HepG2 (cell line): ENCODE results near the gene CNGA1. TPM values are rescaled to one million over a fixed set of nuclear protein-coding genes. Genes with fewer than 3 reads are reported as not detected.

Source experiments
- ATAC-seq: fragments of 200-7000 bp; cut with Tn5 transposase; 3 replicates; pipeline ENCODE4 v1.9.1; 2020; ENCODE audit warnings: mild to moderate bottlenecking, moderate library complexity
- BruUV-seq: library from RNA; stranded (reverse); fragments of 400-500 nt; replicated peaks from 2 replicates; lab custom pipeline; 2021; lab: Mats Ljungman, UMichigan
- CTCF ChIA-PET: fragments of 300-600 bp; formaldehyde crosslinking; extraction: SDS; loops from one replicate; lab custom pipeline; 2021; ENCODE audit warnings: low total read pairs, inconsistent platforms, low intra/inter-chr PET ratio; lab: Yijun Ruan, JAX
- POLR2A ChIA-PET: fragments of 350-600 bp; sonication (Branson Sonifier 250); formaldehyde crosslinking; loops from one replicate; lab custom pipeline; 2020; ENCODE audit warnings: antibody characterized with exemption, inconsistent platforms; lab: Yijun Ruan, JAX
- DNase-seq: peaks from one replicate; pipeline ENCODE4 v3.0.0-alpha.2; 2015; ENCODE audit warnings: low spot score
- FAIRE-seq: peaks from 3 replicates; lab custom pipeline; 2011; peaks lifted over from hg19 to GRCh38; lab: Jason Lieb, UNC
- H2AFZ ChIP-seq: one replicate; pipeline ENCODE4 v1.6.1; 2011; ENCODE audit warnings: low read length, inconsistent platforms
- H3K27ac ChIP-seq: fragments of 300-600 bp; 3 replicates; pipeline ENCODE4 v1.8.0; 2011; ENCODE audit warnings: mixed run types, mild to moderate bottlenecking, mixed read lengths, low read length, inconsistent platforms; ENCODE audit not compliant: insufficient read depth; ENCODE audit errors: extremely low read length
- H3K27me3 ChIP-seq, 2 experiments: fragments of 200-600 bp in 1 of 2; 2 replicates in 1 of 2; 3 replicates in 1 of 2; pipeline versions ENCODE4 v1.6.0 to v1.8.0; 2011; ENCODE audit warnings: low read length in 2 of 2, mild to moderate bottlenecking in 2 of 2, moderate library complexity in 2 of 2, inconsistent platforms in 1 of 2; ENCODE audit not compliant: insufficient read depth in 2 of 2, control insufficient read depth in 1 of 2
- H3K36me3 ChIP-seq, 2 experiments: fragments of 200-600 bp in 1 of 2; replicated peaks in 1 of 2; 2 replicates in 1 of 2; 3 replicates in 1 of 2; pipeline versions ENCODE4 v1.5.1 to v1.8.0; 2011; ENCODE audit warnings: low read length in 2 of 2, inconsistent platforms in 1 of 2; ENCODE audit not compliant: insufficient read depth in 2 of 2, control insufficient read depth in 1 of 2
- H3K4me1 ChIP-seq: 2 replicates; pipeline ENCODE4 v1.5.1; 2012; ENCODE audit warnings: low read length, inconsistent platforms; ENCODE audit not compliant: insufficient read depth
- H3K4me2 ChIP-seq: 2 replicates; pipeline ENCODE4 v1.6.0; 2011; ENCODE audit warnings: low read depth, low read length, inconsistent platforms
- H3K4me3 ChIP-seq, 3 experiments: fragments of 200-600 bp in 1 of 3; sonication (generic), shearing (Covaris generic) in 1 of 3; replicated peaks in 1 of 3; 2 replicates each; pipeline ENCODE4 v1.5.1; 2011 to 2016; ENCODE audit warnings: low read length in 3 of 3, inconsistent platforms in 2 of 3, low read depth in 2 of 3, mild to moderate bottlenecking in 2 of 3, control low read depth in 1 of 3, mixed read lengths in 1 of 3; ENCODE audit not compliant: insufficient read depth in 1 of 3
- H3K79me2 ChIP-seq: one replicate; pipeline ENCODE4 v1.6.1; 2011; ENCODE audit warnings: low read length, inconsistent platforms; ENCODE audit not compliant: insufficient read depth
- H3K9ac ChIP-seq: 2 replicates; pipeline ENCODE4 v1.6.0; 2011; ENCODE audit warnings: mild to moderate bottlenecking, low read depth, low read length, inconsistent platforms; ENCODE audit not compliant: insufficient read depth
- H3K9me3 ChIP-seq: 2 replicates; pipeline ENCODE4 v1.5.1; 2012; ENCODE audit warnings: mild to moderate bottlenecking, low read length
- H4K20me1 ChIP-seq: 2 replicates; pipeline ENCODE4 v1.6.0; 2011; ENCODE audit warnings: inconsistent platforms, mild to moderate bottlenecking, low read length, moderate library complexity; ENCODE audit not compliant: insufficient read depth
- CENPX ChIP-seq: sonication (generic); formaldehyde crosslinking; IDR thresholded peaks from 2 replicates; pipeline ENCODE4 v1.9.0; 2021; ENCODE audit warnings: mild to moderate bottlenecking, missing genetic modification reagents, moderate library complexity
- NFKB2 ChIP-seq: sonication (generic); formaldehyde crosslinking; IDR thresholded peaks from 2 replicates; pipeline ENCODE4 v1.4.0; 2020; ENCODE audit warnings: missing genetic modification reagents, borderline replicate concordance
- POLR2AphosphoS2 ChIP-seq: IDR thresholded peaks from 2 replicates; pipeline ENCODE4 v1.6.1; 2011; ENCODE audit warnings: low read depth, low read length, improper control_type of control experiment
- SMARCE1 ChIP-seq: fragments of 450-650 bp; IDR thresholded peaks from 2 replicates; pipeline ENCODE4 v1.6.1; 2017; ENCODE audit warnings: borderline replicate concordance
- ZBTB3 ChIP-seq: sonication (generic); formaldehyde crosslinking; IDR thresholded peaks from 2 replicates; pipeline ENCODE4 v1.4.0; 2020; ENCODE audit warnings: low read depth, mild to moderate bottlenecking, moderate library complexity, missing genetic modification reagents, borderline replicate concordance
- ZMYM4 ChIP-seq: sonication (generic); formaldehyde crosslinking; IDR thresholded peaks from 2 replicates; pipeline ENCODE4 v1.8.1; 2023; ENCODE audit warnings: mild to moderate bottlenecking, missing genetic modification reagents
- ZNF224 ChIP-seq: sonication (generic); formaldehyde crosslinking; IDR thresholded peaks from 2 replicates; pipeline ENCODE4 v1.5.0; 2020; ENCODE audit warnings: mild to moderate bottlenecking, missing genetic modification reagents
- WGBS: methylation state at CpG from one replicate; pipeline ENCODE4 v1.1.6; 2017; ENCODE audit warnings: low lambda C conversion rate; 5-methylcytosine and 5-hydroxymethylcytosine counted together
- in situ Hi-C: cut with HindIII; loops from 2 replicates; pipeline ENCODE4 v1.10.0; 2017; ENCODE audit warnings: low pct_unique_long_range_greater_than_20kb; ENCODE audit not compliant: extremely low pct_ligation_motif_present
- intact Hi-C: fragments of 100-400 bp; cut with micrococcal nuclease; formaldehyde crosslinking; loops from one replicate; pipeline ENCODE4 v1.10.0; 2022; ENCODE audit not compliant: unreplicated experiment
- polyA plus RNA-seq, 8 experiments: library from polyadenylated mRNA; depleted of rRNA in 3 of 8; stranded (reverse) in 7 of 8; unstranded in 1 of 8; fragments of >200 nt; fragmentation: Illumina TruSeq in 4 of 8; extraction: Trizol in 4 of 8; gene quantifications; 2 replicates each; pipeline versions ENCODE4 v1.2.1 to v1.2.3, GENCODE V29; 2011 to 2016; ENCODE audit warnings: low read depth in 4 of 8, missing spikeins in 1 of 8, mixed read lengths in 1 of 8; ENCODE audit not compliant: insufficient read depth in 1 of 8
- total RNA-seq, 5 experiments: library from RNA; depleted of rRNA; stranded (reverse); fragments of >200 nt; fragmentation: Illumina TruSeq; extraction: Trizol; gene quantifications; 2 replicates each; pipeline ENCODE4 v1.2.3, GENCODE V29; 2016; ENCODE audit warnings: low read depth in 1 of 5
- TF ChIP-seq, protein P1 (sequence below): sonication (generic); formaldehyde crosslinking; IDR thresholded peaks from 2 replicates; pipeline ENCODE4 v1.9.0; 2021; ENCODE audit warnings: missing genetic modification reagents, borderline replicate concordance
- TF ChIP-seq, protein P2 (sequence below): sonication (generic); formaldehyde crosslinking; IDR thresholded peaks from 2 replicates; pipeline ENCODE4 v1.8.0; 2022; ENCODE audit warnings: missing genetic modification reagents, mild to moderate bottlenecking, moderate library complexity, borderline replicate concordance
- TF ChIP-seq, protein P3 (sequence below): sonication (generic); formaldehyde crosslinking; IDR thresholded peaks from 2 replicates; pipeline ENCODE4 v1.9.0; 2021; ENCODE audit warnings: missing genetic modification reagents, mild to moderate bottlenecking, borderline replicate concordance
- TF ChIP-seq, protein P4 (sequence below), 2 experiments: sonication (generic) in 1 of 2; formaldehyde crosslinking in 1 of 2; IDR thresholded peaks; 2 replicates each; pipeline versions ENCODE4 v1.5.1 to v1.6.1; 2011 to 2020; ENCODE audit warnings: borderline replicate concordance in 1 of 2, low read depth in 1 of 2, low read length in 1 of 2, mild to moderate bottlenecking in 1 of 2, missing genetic modification reagents in 1 of 2, moderate library complexity in 1 of 2
- TF ChIP-seq, protein P5 (sequence below): sonication (generic); formaldehyde crosslinking; IDR thresholded peaks from 2 replicates; pipeline ENCODE4 v1.8.0; 2022; ENCODE audit warnings: mild to moderate bottlenecking, missing genetic modification reagents, borderline replicate concordance

The CNGA1 gene
- total and polyA plus RNA-seq, 2 of the 13 experiments (the other 11 are each of a cell fraction or from before 2014, with no cell fraction given): 0.22 to 0.40 TPM

DNA sequence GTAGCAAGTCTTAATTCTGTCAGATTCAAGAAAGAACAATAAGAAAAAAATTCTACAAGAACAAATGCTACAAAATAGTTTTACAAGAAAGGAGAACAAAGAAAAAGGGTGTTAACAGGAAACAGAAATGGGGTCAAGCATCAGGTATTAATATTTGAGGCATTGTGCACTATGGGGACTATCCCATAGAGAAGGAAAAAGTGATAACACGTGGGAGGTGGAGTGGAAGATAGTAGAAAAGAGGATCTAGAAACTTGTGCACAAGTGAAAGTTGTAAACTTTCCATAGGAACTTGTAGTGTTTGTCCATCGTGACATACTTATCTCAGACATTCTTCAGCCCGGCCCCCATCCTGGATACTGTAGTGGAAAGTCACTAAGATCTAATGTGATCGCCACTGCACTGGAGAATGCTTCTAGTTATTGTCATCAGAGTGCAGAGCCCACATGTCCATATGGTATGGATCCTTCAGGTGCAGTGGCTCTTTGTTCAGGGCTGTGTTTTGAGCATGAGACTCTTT is 86.7 kb downstream of the CNGA1 start:
- no TSS peak for BruUV-seq
- no peaks in the 10 kb centered on the region for H3K27me3 ChIP-seq
- ChIA-PET POLR2A (no interaction called here), CTCF (interaction anchor here (1.1 kb wide), 1 partner anchor 225 kb away, joined by 3 read pairs; no protein-coding TSS in a partner anchor)
- no peak overlapping the region for H3K4me2 ChIP-seq
- H4K20me1 ChIP-seq: no peaks in the 10 kb centered on the region
- H3K9ac ChIP-seq: no peak overlapping the region
- H3K36me3 ChIP-seq: no peaks in the 10 kb centered on the region
- ATAC-seq (no peak), DNase-seq (no peak), FAIRE-seq (no peak)
- 50% methylated on average over 4 of the region's 4 CpGs for WGBS
- H3K9me3 ChIP-seq: no peaks in the 10 kb centered on the region
- peaks cover 8% of the 10 kb centered on the region for H3K4me1 ChIP-seq
- H3K79me2 ChIP-seq: no peaks in the 10 kb centered on the region
- intact Hi-C loops: loop anchor here (5.0 kb wide), 2 partner anchors 88 to 367 kb away; partner anchors contain the start of genes CNGA1 and NIPAL1
- in situ Hi-C loops: loop anchor here (5.0 kb wide), 1 partner anchor 242 kb away; no protein-coding TSS in a partner anchor
- no peak overlapping the region for H3K27ac ChIP-seq
- no peak overlapping the region for H2AFZ ChIP-seq
- no peak overlapping the region for H3K4me3 ChIP-seq
- TF ChIP-seq NFKB2 (CRISPR knock-in tag): no peak
- TF ChIP-seq, protein P1, sequence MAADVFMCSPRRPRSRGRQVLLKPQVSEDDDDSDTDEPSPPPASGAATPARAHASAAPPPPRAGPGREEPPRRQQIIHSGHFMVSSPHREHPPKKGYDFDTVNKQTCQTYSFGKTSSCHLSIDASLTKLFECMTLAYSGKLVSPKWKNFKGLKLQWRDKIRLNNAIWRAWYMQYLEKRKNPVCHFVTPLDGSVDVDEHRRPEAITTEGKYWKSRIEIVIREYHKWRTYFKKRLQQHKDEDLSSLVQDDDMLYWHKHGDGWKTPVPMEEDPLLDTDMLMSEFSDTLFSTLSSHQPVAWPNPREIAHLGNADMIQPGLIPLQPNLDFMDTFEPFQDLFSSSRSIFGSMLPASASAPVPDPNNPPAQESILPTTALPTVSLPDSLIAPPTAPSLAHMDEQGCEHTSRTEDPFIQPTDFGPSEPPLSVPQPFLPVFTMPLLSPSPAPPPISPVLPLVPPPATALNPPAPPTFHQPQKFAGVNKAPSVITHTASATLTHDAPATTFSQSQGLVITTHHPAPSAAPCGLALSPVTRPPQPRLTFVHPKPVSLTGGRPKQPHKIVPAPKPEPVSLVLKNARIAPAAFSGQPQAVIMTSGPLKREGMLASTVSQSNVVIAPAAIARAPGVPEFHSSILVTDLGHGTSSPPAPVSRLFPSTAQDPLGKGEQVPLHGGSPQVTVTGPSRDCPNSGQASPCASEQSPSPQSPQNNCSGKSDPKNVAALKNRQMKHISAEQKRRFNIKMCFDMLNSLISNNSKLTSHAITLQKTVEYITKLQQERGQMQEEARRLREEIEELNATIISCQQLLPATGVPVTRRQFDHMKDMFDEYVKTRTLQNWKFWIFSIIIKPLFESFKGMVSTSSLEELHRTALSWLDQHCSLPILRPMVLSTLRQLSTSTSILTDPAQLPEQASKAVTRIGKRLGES: no peak
- no peak for TF ChIP-seq CENPX
- TF ChIP-seq, protein P2, sequence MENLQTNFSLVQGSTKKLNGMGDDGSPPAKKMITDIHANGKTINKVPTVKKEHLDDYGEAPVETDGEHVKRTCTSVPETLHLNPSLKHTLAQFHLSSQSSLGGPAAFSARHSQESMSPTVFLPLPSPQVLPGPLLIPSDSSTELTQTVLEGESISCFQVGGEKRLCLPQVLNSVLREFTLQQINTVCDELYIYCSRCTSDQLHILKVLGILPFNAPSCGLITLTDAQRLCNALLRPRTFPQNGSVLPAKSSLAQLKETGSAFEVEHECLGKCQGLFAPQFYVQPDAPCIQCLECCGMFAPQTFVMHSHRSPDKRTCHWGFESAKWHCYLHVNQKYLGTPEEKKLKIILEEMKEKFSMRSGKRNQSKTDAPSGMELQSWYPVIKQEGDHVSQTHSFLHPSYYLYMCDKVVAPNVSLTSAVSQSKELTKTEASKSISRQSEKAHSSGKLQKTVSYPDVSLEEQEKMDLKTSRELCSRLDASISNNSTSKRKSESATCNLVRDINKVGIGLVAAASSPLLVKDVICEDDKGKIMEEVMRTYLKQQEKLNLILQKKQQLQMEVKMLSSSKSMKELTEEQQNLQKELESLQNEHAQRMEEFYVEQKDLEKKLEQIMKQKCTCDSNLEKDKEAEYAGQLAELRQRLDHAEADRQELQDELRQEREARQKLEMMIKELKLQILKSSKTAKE (CRISPR knock-in tag): no peak
- TF ChIP-seq ZBTB3 (CRISPR knock-in tag): no peak
- no peak for TF ChIP-seq ZNF224 (CRISPR knock-in tag)
- TF ChIP-seq, protein P3, sequence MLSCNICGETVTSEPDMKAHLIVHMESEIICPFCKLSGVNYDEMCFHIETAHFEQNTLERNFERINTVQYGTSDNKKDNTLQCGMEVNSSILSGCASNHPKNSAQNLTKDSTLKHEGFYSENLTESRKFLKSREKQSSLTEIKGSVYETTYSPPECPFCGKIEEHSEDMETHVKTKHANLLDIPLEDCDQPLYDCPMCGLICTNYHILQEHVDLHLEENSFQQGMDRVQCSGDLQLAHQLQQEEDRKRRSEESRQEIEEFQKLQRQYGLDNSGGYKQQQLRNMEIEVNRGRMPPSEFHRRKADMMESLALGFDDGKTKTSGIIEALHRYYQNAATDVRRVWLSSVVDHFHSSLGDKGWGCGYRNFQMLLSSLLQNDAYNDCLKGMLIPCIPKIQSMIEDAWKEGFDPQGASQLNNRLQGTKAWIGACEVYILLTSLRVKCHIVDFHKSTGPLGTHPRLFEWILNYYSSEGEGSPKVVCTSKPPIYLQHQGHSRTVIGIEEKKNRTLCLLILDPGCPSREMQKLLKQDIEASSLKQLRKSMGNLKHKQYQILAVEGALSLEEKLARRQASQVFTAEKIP (CRISPR knock-in tag): no peak
- TF ChIP-seq SMARCE1: no peak
- TF ChIP-seq, protein P4, sequence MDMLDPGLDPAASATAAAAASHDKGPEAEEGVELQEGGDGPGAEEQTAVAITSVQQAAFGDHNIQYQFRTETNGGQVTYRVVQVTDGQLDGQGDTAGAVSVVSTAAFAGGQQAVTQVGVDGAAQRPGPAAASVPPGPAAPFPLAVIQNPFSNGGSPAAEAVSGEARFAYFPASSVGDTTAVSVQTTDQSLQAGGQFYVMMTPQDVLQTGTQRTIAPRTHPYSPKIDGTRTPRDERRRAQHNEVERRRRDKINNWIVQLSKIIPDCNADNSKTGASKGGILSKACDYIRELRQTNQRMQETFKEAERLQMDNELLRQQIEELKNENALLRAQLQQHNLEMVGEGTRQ (IDR thresholded peaks at IDR 0.05; ENCODE audit: low read depth, low read length): no peak
- TF ChIP-seq, protein P4 (CRISPR knock-in tag; IDR thresholded peaks at IDR 0.05; ENCODE audit: borderline replicate concordance): no peak
- no peak for TF ChIP-seq ZMYM4
- TF ChIP-seq POLR2AphosphoS2: no peak
- TF ChIP-seq, protein P5, sequence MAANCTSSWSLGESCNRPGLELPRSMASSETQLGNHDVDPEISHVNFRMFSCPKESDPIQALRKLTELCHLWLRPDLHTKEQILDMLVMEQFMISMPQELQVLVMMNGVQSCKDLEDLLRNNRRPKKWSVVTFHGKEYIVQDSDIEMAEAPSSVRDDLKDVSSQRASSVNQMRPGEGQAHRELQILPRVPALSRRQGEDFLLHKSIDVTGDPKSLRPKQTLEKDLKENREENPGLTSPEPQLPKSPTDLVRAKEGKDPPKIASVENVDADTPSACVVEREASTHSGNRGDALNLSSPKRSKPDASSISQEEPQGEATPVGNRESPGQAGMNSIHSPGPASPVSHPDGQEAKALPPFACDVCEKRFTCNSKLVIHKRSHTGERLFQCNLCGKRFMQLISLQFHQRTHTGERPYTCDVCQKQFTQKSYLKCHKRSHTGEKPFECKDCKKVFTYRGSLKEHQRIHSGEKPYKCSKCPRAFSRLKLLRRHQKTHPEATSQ (CRISPR knock-in tag): no peak
